Renal cortex interstitium (tissue), 15 donors: ENCODE data around the gene THEM4. TPM values are rescaled to one million over a fixed set of nuclear protein-coding genes. Genes with fewer than 3 reads are reported as not detected.

Source experiments
- DNase-seq, 11 donors: peaks; one replicate each; pipeline ENCODE4 v3.0.0-alpha.2; 2013; ENCODE audit warnings: low read depth in 9 of 11, low spot score in 4 of 11; ENCODE audit errors: extremely low read depth in 1 of 11
- long read RNA-seq, 16 experiments: transcript quantifications; one replicate each; lab custom pipeline, GENCODE V29; 2026
- polyA plus RNA-seq, 3 donors: library from polyadenylated mRNA; unstranded; fragments of 120-200 nt; gene quantifications; one replicate each; pipeline ENCODE4 v1.2.1, GENCODE V29; 2013; ENCODE audit not compliant: insufficient read length in 3 of 3

Gene THEM4
- polyA plus RNA-seq, result 10 to 100 TPM; 22.5 to 47.0 (median 28.7) TPM
- long read RNA-seq, donor 1, partial matches to known transcripts, result 7 of 11 reads
- long read RNA-seq, donor 1, other reads (novel, unspliced or antisense), result 0 of 11 reads
- long read RNA-seq, donor 2, partial matches to known transcripts, result 0 of 2 reads
- long read RNA-seq, donor 2, other reads (novel, unspliced or antisense), result 0 of 2 reads
- long read RNA-seq, donor 3, partial matches to known transcripts, result 18 of 26 reads
- long read RNA-seq, donor 3, other reads (novel, unspliced or antisense), result 0 of 26 reads
- long read RNA-seq, donor 4, partial matches to known transcripts, result 17 of 23 reads
- long read RNA-seq, donor 4, other reads (novel, unspliced or antisense), result 0 of 23 reads
- long read RNA-seq, donor 5, result 0 reads
- long read RNA-seq, donor 6, partial matches to known transcripts, result 17 of 21 reads
- long read RNA-seq, donor 6, other reads (novel, unspliced or antisense), result 0 of 21 reads
- long read RNA-seq, donor 7, partial matches to known transcripts, result 5 of 9 reads
- long read RNA-seq, donor 7, other reads (novel, unspliced or antisense), result 0 of 9 reads
- long read RNA-seq, donor 8, transcript THEM4-202 (7 exons, 1,832 nt), result minor isoform, 5 of 31 reads
- long read RNA-seq, donor 8, transcript THEM4-205 (2 exons, 643 nt), result major isoform, 9 of 31 reads
- long read RNA-seq, donor 8, partial matches to known transcripts, result 14 of 31 reads
- long read RNA-seq, donor 8, other reads (novel, unspliced or antisense), result 0 of 31 reads
- long read RNA-seq, donor 9, partial matches to known transcripts, result 10 of 13 reads
- long read RNA-seq, donor 9, other reads (novel, unspliced or antisense), result 0 of 13 reads
- long read RNA-seq, donor 10, partial matches to known transcripts, result 7 of 13 reads
- long read RNA-seq, donor 10, other reads (novel, unspliced or antisense), result 0 of 13 reads
- long read RNA-seq, donor 11, partial matches to known transcripts, result 11 of 19 reads
- long read RNA-seq, donor 11, other reads (novel, unspliced or antisense), result 0 of 19 reads
- long read RNA-seq, donor 12, partial matches to known transcripts, result 0 of 1 reads
- long read RNA-seq, donor 12, other reads (novel, unspliced or antisense), result 0 of 1 reads
- long read RNA-seq, donor 13, transcript THEM4-202 (7 exons, 1,832 nt), result major isoform, 7 of 20 reads
- long read RNA-seq, donor 13, partial matches to known transcripts, result 10 of 20 reads
- long read RNA-seq, donor 13, other reads (novel, unspliced or antisense), result 0 of 20 reads
- long read RNA-seq, donor 14, partial matches to known transcripts, result 0 of 6 reads
- long read RNA-seq, donor 14, other reads (novel, unspliced or antisense), result 0 of 6 reads
- long read RNA-seq, donor 15, partial matches to known transcripts, result 0 of 5 reads
- long read RNA-seq, donor 15, other reads (novel, unspliced or antisense), result 0 of 5 reads
- long read RNA-seq, donor 16, transcript THEM4-205 (2 exons, 643 nt), result major isoform, 14 of 61 reads
- long read RNA-seq, donor 16, transcript THEM4-202 (7 exons, 1,832 nt), result minor isoform, 8 of 61 reads
- long read RNA-seq, donor 16, partial matches to known transcripts, result 33 of 61 reads
- long read RNA-seq, donor 16, other reads (novel, unspliced or antisense), result 0 of 61 reads

GRCh38 chr1:151909167-151910149 is at the start of gene THEM4:
THEM4 (minus strand) TSS chr1:151909511; CDS start chr1:151909458, 53 bp downstream.
- peak; percentile 73 to 95 (median 91) for DNase-seq

- no peak for DNase-seq
Measured at GRCh38 chr1:151958959-151959358, 49.6 kb upstream of the THEM4 start.

- DNase-seq, result no peak
Measured at GRCh38 chr1:151956957-151957497, 47.7 kb upstream of the THEM4 start.

- no peak for DNase-seq
Measured at GRCh38 chr1:151953409-151954094, 44.2 kb upstream of the THEM4 start.

- no peak for DNase-seq
Measured at GRCh38 chr1:151952811-151953210, 43.5 kb upstream of the THEM4 start.

- no peak for DNase-seq
Measured at GRCh38 chr1:151949371-151950193, 40.3 kb upstream of the THEM4 start.

- no peak for DNase-seq
Measured at GRCh38 chr1:151948506-151948905, 39.2 kb upstream of the THEM4 start.

- DNase-seq, result no peak
Measured at GRCh38 chr1:151947140-151947539, 37.8 kb upstream of the THEM4 start.

GRCh38 chr1:151945725-151946722 is 36.7 kb upstream of the THEM4 start:
- DNase-seq, result peak in 4 of 11 donors; percentile 24 to 55 (median 41)

GRCh38 chr1:151944857-151945575 is 35.7 kb upstream of the THEM4 start:
- DNase-seq, result no peak

GRCh38 chr1:151944126-151944856 is 35.0 kb upstream of the THEM4 start:
- no peak for DNase-seq

- DNase-seq, result no peak
Measured at GRCh38 chr1:151943591-151943990, 34.3 kb upstream of the THEM4 start.

- DNase-seq, result no peak
Measured at GRCh38 chr1:151942882-151943281, 33.6 kb upstream of the THEM4 start.
